Type B pancreatic cell (in vitro differentiated cells): ENCODE measurements around the gene PLSCR3. TPM values are rescaled to one million over a fixed set of nuclear protein-coding genes. Genes with fewer than 3 reads are reported as not detected.

Source experiments
- DNase-seq: peaks from one replicate; pipeline ENCODE4 v3.0.0; 2021; ENCODE audit warnings: mixed read lengths; ENCODE audit not compliant: unreplicated experiment; ENCODE audit errors: extremely low spot score
- H3K27ac Mint-ChIP-seq: 2 replicates; pipeline ENCODE4 v1.8.0; 2021; ENCODE audit warnings: mild to moderate bottlenecking, mixed read lengths
- H3K27me3 Mint-ChIP-seq: 2 replicates; pipeline ENCODE4 v1.8.0; 2021; ENCODE audit warnings: mixed read lengths
- H3K36me3 Mint-ChIP-seq: 2 replicates; pipeline ENCODE4 v1.8.0; 2021; ENCODE audit warnings: mixed read lengths
- H3K4me1 Mint-ChIP-seq: one replicate; pipeline ENCODE4 v1.8.0; 2021; ENCODE audit warnings: mixed read lengths; ENCODE audit not compliant: unreplicated experiment
- H3K4me3 Mint-ChIP-seq: 2 replicates; pipeline ENCODE4 v1.8.0; 2021; ENCODE audit warnings: mild to moderate bottlenecking, mixed read lengths
- H3K9me3 Mint-ChIP-seq: 2 replicates; pipeline ENCODE4 v1.8.0; 2021; ENCODE audit warnings: mixed read lengths
- CTCF ChIP-seq: fragments of 200-600 bp; sonication (generic); conservative IDR thresholded peaks from 2 replicates; pipeline ENCODE4 v1.5.0; 2021; ENCODE audit warnings: antibody characterized with exemption, mild to moderate bottlenecking
- total RNA-seq: library from RNA; stranded (reverse); gene quantifications from 2 replicates; pipeline ENCODE4 v1.2.1, GENCODE V29; 2021; ENCODE audit warnings: low replicate concordance

Gene PLSCR3
- total RNA-seq, 1 donor from 2014 or later: 39.8 TPM

GRCh38 chr17:7352910-7353635 is 41.3 kb downstream of the PLSCR3 start:
- no peaks in the 10 kb centered on the region for H3K9me3 Mint-ChIP-seq
- H3K4me3 Mint-ChIP-seq: peak overlapping the region; percentile 89
- no peaks in the 10 kb centered on the region for H3K36me3 Mint-ChIP-seq
- no peak for DNase-seq
- H3K4me1 Mint-ChIP-seq: peaks cover 29% of the 10 kb centered on the region
- peak overlapping the region; percentile 91 for H3K27ac Mint-ChIP-seq
- TF ChIP-seq CTCF: no peak
- H3K27me3 Mint-ChIP-seq: no peaks in the 10 kb centered on the region

GRCh38 chr17:7352503-7352889 is 41.8 kb downstream of the PLSCR3 start:
- DNase-seq: no peak
- Mint-ChIP-seq H3K9me3 (no peaks in the 10 kb centered on the region), H3K27ac (peak overlapping the region; percentile 91), H3K27me3 (no peaks in the 10 kb centered on the region), H3K4me1 (peaks cover 29% of the 10 kb centered on the region), H3K36me3 (no peaks in the 10 kb centered on the region), H3K4me3 (peak overlapping the region; percentile 89)
- TF ChIP-seq CTCF: peak; percentile 3

GRCh38 chr17:7351665-7352502 is 42.4 kb downstream of the PLSCR3 start, which contains the start of gene KCTD11:
Gene KCTD11, plus strand, starts transcription at chr17:7352162.
- Mint-ChIP-seq H3K9me3 (no peaks in the 10 kb centered on the region), H3K27me3 (no peaks in the 10 kb centered on the region), H3K27ac (peak within 1 kb of the TSS; percentile 97), H3K36me3 (no peaks in the 10 kb centered on the region), H3K4me3 (peak within 1 kb of the TSS; percentile 90), H3K4me1 (peaks cover 29% of the 10 kb centered on the region)
- DNase-seq: peak; percentile 88
- peak; percentile 69 for TF ChIP-seq CTCF

- Mint-ChIP-seq H3K27ac (peak overlapping the region; percentile 97), H3K27me3 (peaks cover 11% of the 10 kb centered on the region), H3K36me3 (no peaks in the 10 kb centered on the region), H3K4me3 (peak overlapping the region; percentile 90), H3K4me1 (peaks cover 19% of the 10 kb centered on the region), H3K9me3 (no peaks in the 10 kb centered on the region)
- DNase-seq: no peak
- no peak for TF ChIP-seq CTCF
Observed at GRCh38 chr17:7348478-7349242, 45.7 kb downstream of the PLSCR3 start.

GRCh38 chr17:7347630-7348477 is 46.5 kb downstream of the PLSCR3 start:
- H3K9me3 Mint-ChIP-seq: no peaks in the 10 kb centered on the region
- H3K36me3 Mint-ChIP-seq: no peaks in the 10 kb centered on the region
- no peak for DNase-seq
- H3K4me3 Mint-ChIP-seq: no peak overlapping the region
- H3K27me3 Mint-ChIP-seq: peaks cover 14% of the 10 kb centered on the region
- H3K4me1 Mint-ChIP-seq: peaks cover 19% of the 10 kb centered on the region
- TF ChIP-seq CTCF: no peak
- H3K27ac Mint-ChIP-seq: peak overlapping the region; percentile 78
